ENCODE results near the gene TBC1D4.

Gene TBC1D4

GRCh38 chr13:75482070-75482819 is at the start of gene TBC1D4:
Gene TBC1D4 (minus strand): TSS chr13:75482169. CDS start chr13:75481767, 402 bp downstream.
- no peak within 1 kb of the TSS for H3K27ac ChIP-seq (ENCODE audit: low read length)
- peaks cover 2% of the 10 kb centered on the region; the same call in 1 of the 2 replicates for H3K27me3 ChIP-seq (ENCODE audit: control insufficient read depth, insufficient read depth, low read length)
- no peaks in the 10 kb centered on the region for H3K9me3 ChIP-seq (ENCODE audit: control insufficient read depth, insufficient read depth, low read length)
- H3K4me1 ChIP-seq (ENCODE audit: control insufficient read depth, insufficient read depth, low read length) = peaks cover 8% of the 10 kb centered on the region
- 100% methylated on average over 2 of the region's 58 CpGs for WGBS (ENCODE audit: insufficient coverage, insufficient read length)
- DNase-seq (ENCODE audit: low read depth, low spot score) = peak; percentile 75
- peak within 1 kb of the TSS; percentile 83 for H3K4me3 ChIP-seq (ENCODE audit: low read length)
- no peaks in the 10 kb centered on the region for H3K36me3 ChIP-seq (ENCODE audit: control insufficient read depth, insufficient read depth, low read length)

GRCh38 chr13:75530549-75530961 is 48.6 kb upstream of the TBC1D4 start:
- H3K27me3 ChIP-seq (ENCODE audit: control insufficient read depth, insufficient read depth, low read length) = no peaks in the 10 kb centered on the region
- H3K27ac ChIP-seq (ENCODE audit: low read length) = no peak overlapping the region
- no peak for DNase-seq (ENCODE audit: low read depth, low spot score)
- H3K4me1 ChIP-seq (ENCODE audit: control insufficient read depth, insufficient read depth, low read length) = no peaks in the 10 kb centered on the region
- H3K4me3 ChIP-seq (ENCODE audit: low read length) = no peak overlapping the region
- no peaks in the 10 kb centered on the region for H3K36me3 ChIP-seq (ENCODE audit: control insufficient read depth, insufficient read depth, low read length)
- no peaks in the 10 kb centered on the region for H3K9me3 ChIP-seq (ENCODE audit: control insufficient read depth, insufficient read depth, low read length)

- WGBS (ENCODE audit: insufficient coverage, insufficient read length) = no CpG with 5 or more reads among the region's 3 CpGs
- Histone ChIP-seq H3K4me3 (ENCODE audit: low read length) (no peak overlapping the region), H3K36me3 (ENCODE audit: control insufficient read depth, insufficient read depth, low read length) (0 out of 2 replicates have a peak, but pooled peaks cover 2% of the 10 kb centered on the region), H3K27me3 (ENCODE audit: control insufficient read depth, insufficient read depth, low read length) (no peaks in the 10 kb centered on the region), H3K4me1 (ENCODE audit: control insufficient read depth, insufficient read depth, low read length) (no peaks in the 10 kb centered on the region), H3K9me3 (ENCODE audit: control insufficient read depth, insufficient read depth, low read length) (peaks cover 3% of the 10 kb centered on the region), H3K27ac (ENCODE audit: low read length) (no peak overlapping the region)
- DNase-seq (ENCODE audit: low read depth, low spot score) = no peak
These were observed 40.0 kb upstream of the TBC1D4 start for GRCh38 chr13:75521956-75522355.

- Histone ChIP-seq H3K4me3 (ENCODE audit: low read length) (no peak overlapping the region), H3K27ac (ENCODE audit: low read length) (no peak overlapping the region), H3K4me1 (ENCODE audit: control insufficient read depth, insufficient read depth, low read length) (no peaks in the 10 kb centered on the region), H3K9me3 (ENCODE audit: control insufficient read depth, insufficient read depth, low read length) (peaks cover 3% of the 10 kb centered on the region), H3K36me3 (ENCODE audit: control insufficient read depth, insufficient read depth, low read length) (0 out of 2 replicates have a peak, but pooled peaks cover 2% of the 10 kb centered on the region), H3K27me3 (ENCODE audit: control insufficient read depth, insufficient read depth, low read length) (no peaks in the 10 kb centered on the region)
- DNase-seq (ENCODE audit: low read depth, low spot score) = no peak
- no CpG with 5 or more reads among the region's 30 CpGs for WGBS (ENCODE audit: insufficient coverage, insufficient read length)
These were observed 36.6 kb upstream of the TBC1D4 start for GRCh38 chr13:75518439-75519088.

- peaks cover 2% of the 10 kb centered on the region for H3K9me3 ChIP-seq (ENCODE audit: control insufficient read depth, insufficient read depth, low read length)
- H3K27ac ChIP-seq (ENCODE audit: low read length) = no peak overlapping the region
- H3K36me3 ChIP-seq (ENCODE audit: control insufficient read depth, insufficient read depth, low read length) = 0 out of 2 replicates have a peak, but pooled peaks cover 2% of the 10 kb centered on the region
- DNase-seq (ENCODE audit: low read depth, low spot score) = no peak
- no peak overlapping the region for H3K4me3 ChIP-seq (ENCODE audit: low read length)
- WGBS (ENCODE audit: insufficient coverage, insufficient read length) = no CpG with 5 or more reads among the region's 3 CpGs
- no peaks in the 10 kb centered on the region for H3K4me1 ChIP-seq (ENCODE audit: control insufficient read depth, insufficient read depth, low read length)
- no peaks in the 10 kb centered on the region for H3K27me3 ChIP-seq (ENCODE audit: control insufficient read depth, insufficient read depth, low read length)
These were observed 32.4 kb upstream of the TBC1D4 start for GRCh38 chr13:75514080-75514995.

GRCh38 chr13:75513271-75513670 is 31.3 kb upstream of the TBC1D4 start:
- WGBS (ENCODE audit: insufficient coverage, insufficient read length) = no CpG with 5 or more reads among the region's 5 CpGs
- Histone ChIP-seq H3K4me3 (ENCODE audit: low read length) (no peak overlapping the region), H3K36me3 (ENCODE audit: control insufficient read depth, insufficient read depth, low read length) (0 out of 2 replicates have a peak, but pooled peaks cover under 1% of the 10 kb centered on the region), H3K27ac (ENCODE audit: low read length) (no peak overlapping the region), H3K9me3 (ENCODE audit: control insufficient read depth, insufficient read depth, low read length) (peaks cover 1% of the 10 kb centered on the region), H3K27me3 (ENCODE audit: control insufficient read depth, insufficient read depth, low read length) (no peaks in the 10 kb centered on the region), H3K4me1 (ENCODE audit: control insufficient read depth, insufficient read depth, low read length) (no peaks in the 10 kb centered on the region)
- no peak for DNase-seq (ENCODE audit: low read depth, low spot score)

GRCh38 chr13:75512253-75512652 is 30.3 kb upstream of the TBC1D4 start:
- Histone ChIP-seq H3K27ac (ENCODE audit: low read length) (no peak overlapping the region), H3K36me3 (ENCODE audit: control insufficient read depth, insufficient read depth, low read length) (no peaks in the 10 kb centered on the region), H3K9me3 (ENCODE audit: control insufficient read depth, insufficient read depth, low read length) (no peaks in the 10 kb centered on the region), H3K27me3 (ENCODE audit: control insufficient read depth, insufficient read depth, low read length) (no peaks in the 10 kb centered on the region), H3K4me1 (ENCODE audit: control insufficient read depth, insufficient read depth, low read length) (no peaks in the 10 kb centered on the region), H3K4me3 (ENCODE audit: low read length) (no peak overlapping the region)
- WGBS (ENCODE audit: insufficient coverage, insufficient read length) = no CpG with 5 or more reads among the region's 3 CpGs
- no peak for DNase-seq (ENCODE audit: low read depth, low spot score)

GRCh38 chr13:75511051-75511625 is 29.2 kb upstream of the TBC1D4 start:
- Histone ChIP-seq H3K27ac (ENCODE audit: low read length) (no peak overlapping the region), H3K4me1 (ENCODE audit: control insufficient read depth, insufficient read depth, low read length) (no peaks in the 10 kb centered on the region), H3K9me3 (ENCODE audit: control insufficient read depth, insufficient read depth, low read length) (no peaks in the 10 kb centered on the region), H3K4me3 (ENCODE audit: low read length) (no peak overlapping the region), H3K36me3 (ENCODE audit: control insufficient read depth, insufficient read depth, low read length) (no peaks in the 10 kb centered on the region), H3K27me3 (ENCODE audit: control insufficient read depth, insufficient read depth, low read length) (no peaks in the 10 kb centered on the region)
- WGBS (ENCODE audit: insufficient coverage, insufficient read length) = no CpG with 5 or more reads among the region's 3 CpGs
- no peak for DNase-seq (ENCODE audit: low read depth, low spot score)

GRCh38 chr13:75508002-75508548 is 26.1 kb upstream of the TBC1D4 start:
- Histone ChIP-seq H3K27ac (ENCODE audit: low read length) (no peak overlapping the region), H3K4me3 (ENCODE audit: low read length) (no peak overlapping the region), H3K36me3 (ENCODE audit: control insufficient read depth, insufficient read depth, low read length) (no peaks in the 10 kb centered on the region), H3K9me3 (ENCODE audit: control insufficient read depth, insufficient read depth, low read length) (no peaks in the 10 kb centered on the region), H3K4me1 (ENCODE audit: control insufficient read depth, insufficient read depth, low read length) (no peaks in the 10 kb centered on the region), H3K27me3 (ENCODE audit: control insufficient read depth, insufficient read depth, low read length) (no peaks in the 10 kb centered on the region)
- no peak for DNase-seq (ENCODE audit: low read depth, low spot score)
- WGBS (ENCODE audit: insufficient coverage, insufficient read length) = no CpG with 5 or more reads among the region's 6 CpGs

Data from iPS DF 6.9 (cell line).